ENCODE measurements around the gene PRDM7. TPM values are rescaled to one million over a fixed set of nuclear protein-coding genes. Genes with fewer than 3 reads are reported as not detected.
A peak's percentile ranks its signal among the peaks of the same experiment; 100 is the strongest.
"Not testable (repeated sequence)": the region's sequence is repeated elsewhere in the genome, so short reads cannot be mapped to it uniquely, and the experiment has no call there.

Gene PRDM7
- total RNA-seq, 4 donors from 2014 or later, result not detected

- H3K9me3 ChIP-seq, result no peaks in the 10 kb centered on the region
- WGBS, 2 donors (ENCODE audit: low coverage in 1 of 2), result 93 to 96% methylated on average over 4 to 19 of the region's 22 CpGs
- H3K27ac ChIP-seq, result no peak overlapping the region
- no peaks in the 10 kb centered on the region for H3K4me1 ChIP-seq
- no peaks in the 10 kb centered on the region for H3K36me3 ChIP-seq
- intact Hi-C loops (cut with DNase I; ENCODE audit: low total_unique reads), result no loop called here
- H3K27me3 ChIP-seq, result no peaks in the 10 kb centered on the region
- in situ Hi-C loops (cut with MboI; ENCODE audit: low pct_ligation_motif_present in 1 of 4, low pct_unique_long_range_greater_than_20kb in 1 of 4, low sequenced_read_pairs in 3 of 4), result no loop called here
- TF ChIP-seq CTCF (IDR thresholded peaks at IDR 0.05) (no peak), POLR2AphosphoS5 (IDR thresholded peaks at IDR 0.05) (no peak), POLR2A (IDR thresholded peaks at IDR 0.05) (no peak), EP300 (IDR thresholded peaks at IDR 0.05; ENCODE audit: low read depth) (no peak)
- no peak overlapping the region for H3K4me3 ChIP-seq
- DNase-seq, result no peak
These were observed 66.2 kb downstream of the PRDM7 start for GRCh38 chr16:90010676-90011507.

GRCh38 chr16:90009172-90009899 lies 67.8 kb downstream of the PRDM7 start:
- H3K27ac ChIP-seq, result no peak overlapping the region
- no peaks in the 10 kb centered on the region for H3K36me3 ChIP-seq
- no peaks in the 10 kb centered on the region for H3K9me3 ChIP-seq
- no peak overlapping the region for H3K4me3 ChIP-seq
- H3K4me1 ChIP-seq, result no peaks in the 10 kb centered on the region
- 82% methylated on average over 22 of the region's 22 CpGs; no CpG with 5 or more reads in 1 of the 2 donors for WGBS, 2 donors (ENCODE audit: low coverage in 1 of 2)
- TF ChIP-seq POLR2AphosphoS5 (IDR thresholded peaks at IDR 0.05) (no peak), POLR2A (IDR thresholded peaks at IDR 0.05) (no peak)
- no peak for DNase-seq
- in situ Hi-C loops (cut with MboI; ENCODE audit: low pct_ligation_motif_present in 1 of 4, low pct_unique_long_range_greater_than_20kb in 1 of 4, low sequenced_read_pairs in 3 of 4) (no loop called here), intact Hi-C loops (cut with DNase I; ENCODE audit: low total_unique reads) (no loop called here)
- no peaks in the 10 kb centered on the region for H3K27me3 ChIP-seq

GRCh38 chr16:90008708-90009145 lies 68.4 kb downstream of the PRDM7 start:
- in situ Hi-C loops (cut with MboI; ENCODE audit: low pct_ligation_motif_present in 1 of 4, low pct_unique_long_range_greater_than_20kb in 1 of 4, low sequenced_read_pairs in 3 of 4) (no loop called here), intact Hi-C loops (cut with DNase I; ENCODE audit: low total_unique reads) (no loop called here)
- peak; percentile 35 for DNase-seq
- Histone ChIP-seq H3K36me3 (no peaks in the 10 kb centered on the region), H3K27ac (no peak overlapping the region), H3K4me3 (no peak overlapping the region), H3K4me1 (no peaks in the 10 kb centered on the region), H3K9me3 (no peaks in the 10 kb centered on the region), H3K27me3 (no peaks in the 10 kb centered on the region)
- 67% methylated on average over 13 of the region's 13 CpGs; no CpG with 5 or more reads in 1 of the 2 donors for WGBS, 2 donors (ENCODE audit: low coverage in 1 of 2)
- TF ChIP-seq CTCF (IDR thresholded peaks at IDR 0.05) (no peak), EP300 (IDR thresholded peaks at IDR 0.05; ENCODE audit: low read depth) (no peak), POLR2AphosphoS5 (IDR thresholded peaks at IDR 0.05) (no peak), POLR2A (IDR thresholded peaks at IDR 0.05) (no peak)

- DNase-seq; H3K27me3 ChIP-seq; H3K9me3 ChIP-seq; H3K27ac ChIP-seq; H3K36me3 ChIP-seq; in situ Hi-C loops (cut with MboI; ENCODE audit: low pct_ligation_motif_present in 1 of 4, low pct_unique_long_range_greater_than_20kb in 1 of 4, low sequenced_read_pairs in 3 of 4); H3K4me1 ChIP-seq; intact Hi-C loops (cut with DNase I; ENCODE audit: low total_unique reads); H3K4me3 ChIP-seq: not testable (repeated sequence)
- 80% methylated on average over 12 of the region's 13 CpGs; no CpG with 5 or more reads in 1 of the 2 donors for WGBS, 2 donors (ENCODE audit: low coverage in 1 of 2)
These were observed 69.4 kb downstream of the PRDM7 start for GRCh38 chr16:90007635-90008234.

- no peak for DNase-seq
- Histone ChIP-seq H3K27ac (no peak overlapping the region), H3K9me3 (no peaks in the 10 kb centered on the region), H3K4me1 (no peaks in the 10 kb centered on the region), H3K27me3 (no peaks in the 10 kb centered on the region), H3K36me3 (no peaks in the 10 kb centered on the region), H3K4me3 (no peak overlapping the region)
- in situ Hi-C loops (cut with MboI; ENCODE audit: low pct_ligation_motif_present in 1 of 4, low pct_unique_long_range_greater_than_20kb in 1 of 4, low sequenced_read_pairs in 3 of 4), result no loop called here
- 83% methylated on average over 7 of the region's 7 CpGs; no CpG with 5 or more reads in 1 of the 2 donors for WGBS, 2 donors (ENCODE audit: low coverage in 1 of 2)
- intact Hi-C loops (cut with DNase I; ENCODE audit: low total_unique reads), result no loop called here
- no peak for TF ChIP-seq EP300 (IDR thresholded peaks at IDR 0.05; ENCODE audit: low read depth)
- no peak for TF ChIP-seq POLR2A (IDR thresholded peaks at IDR 0.05)
- TF ChIP-seq CTCF (IDR thresholded peaks at IDR 0.05), result no peak
- TF ChIP-seq POLR2AphosphoS5 (IDR thresholded peaks at IDR 0.05), result no peak
These were observed 70.1 kb downstream of the PRDM7 start for GRCh38 chr16:90007015-90007414.
